ENCODE data around the gene GALNT1.

Gene GALNT1

GRCh38 chr18:35618289-35618688 lies 36.7 kb downstream of the GALNT1 start:
- no peak for DNase-seq (ENCODE audit: low read depth in 2 of 2)

GRCh38 chr18:35618696-35619095 lies 37.2 kb downstream of the GALNT1 start:
- no peak for DNase-seq (ENCODE audit: low read depth in 2 of 2)

- DNase-seq (ENCODE audit: low read depth in 2 of 2), result no peak
Observed at GRCh38 chr18:35619464-35619863, 37.9 kb downstream of the GALNT1 start.

- no peak for DNase-seq (ENCODE audit: low read depth in 2 of 2)
Observed at GRCh38 chr18:35619941-35620340, 38.4 kb downstream of the GALNT1 start.

GRCh38 chr18:35620765-35621164 lies 39.2 kb downstream of the GALNT1 start:
- no peak for DNase-seq (ENCODE audit: low read depth in 2 of 2)

GRCh38 chr18:35623255-35623654 lies 41.7 kb downstream of the GALNT1 start:
- DNase-seq (ENCODE audit: low read depth in 2 of 2), result no peak

- DNase-seq (ENCODE audit: low read depth in 2 of 2), result no peak
Observed at GRCh38 chr18:35624146-35624545, 42.6 kb downstream of the GALNT1 start.

- no peak for DNase-seq (ENCODE audit: low read depth in 2 of 2)
Observed at GRCh38 chr18:35625232-35625631, 43.7 kb downstream of the GALNT1 start.

GRCh38 chr18:35633761-35634160 lies 52.2 kb downstream of the GALNT1 start:
- no peak for DNase-seq (ENCODE audit: low read depth in 2 of 2)

GRCh38 chr18:35634323-35634722 lies 52.8 kb downstream of the GALNT1 start:
- no peak for DNase-seq (ENCODE audit: low read depth in 2 of 2)

GRCh38 chr18:35635170-35635569 lies 53.6 kb downstream of the GALNT1 start:
- DNase-seq (ENCODE audit: low read depth in 2 of 2), result peak; percentile 5 to 19

- DNase-seq (ENCODE audit: low read depth in 2 of 2), result no peak
Observed at GRCh38 chr18:35637227-35637626, 55.7 kb downstream of the GALNT1 start.

GRCh38 chr18:35639296-35639695 lies 57.8 kb downstream of the GALNT1 start:
- DNase-seq (ENCODE audit: low read depth in 2 of 2), result no peak

- no peak for DNase-seq (ENCODE audit: low read depth in 2 of 2)
Observed at GRCh38 chr18:35641467-35641866, 59.9 kb downstream of the GALNT1 start.

GRCh38 chr18:35641916-35642315 lies 60.4 kb downstream of the GALNT1 start:
- DNase-seq (ENCODE audit: low read depth in 2 of 2), result no peak

GRCh38 chr18:35642802-35643201 lies 61.3 kb downstream of the GALNT1 start:
- no peak for DNase-seq (ENCODE audit: low read depth in 2 of 2)

- DNase-seq (ENCODE audit: low read depth in 2 of 2), result no peak
Observed at GRCh38 chr18:35646449-35646848, 64.9 kb downstream of the GALNT1 start.

GRCh38 chr18:35653392-35654135 lies 72.0 kb downstream of the GALNT1 start:
- DNase-seq (ENCODE audit: low read depth in 2 of 2), result no peak

GRCh38 chr18:35658112-35658511 lies 76.6 kb downstream of the GALNT1 start:
- DNase-seq (ENCODE audit: low read depth in 2 of 2), result no peak

GRCh38 chr18:35661483-35662146 lies 80.1 kb downstream of the GALNT1 start:
- DNase-seq (ENCODE audit: low read depth in 2 of 2), result no peak

GRCh38 chr18:35662293-35663062 lies 80.9 kb downstream of the GALNT1 start:
- DNase-seq (ENCODE audit: low read depth in 2 of 2), result no peak

- no peak for DNase-seq (ENCODE audit: low read depth in 2 of 2)
Observed at GRCh38 chr18:35671966-35672603, 90.5 kb downstream of the GALNT1 start.

All from fibroblast of skin of left biceps (primary cell).